Skeletal muscle tissue (tissue), 4 donors: ENCODE data around the gene FA2H. TPM values are rescaled to one million over a fixed set of nuclear protein-coding genes. Genes with fewer than 3 reads are reported as not detected.
"Not testable (repeated sequence)": the region's sequence is repeated elsewhere in the genome, so short reads cannot be mapped to it uniquely, and the experiment has no call there.

Source experiments
- H3K27ac ChIP-seq: one replicate; pipeline ENCODE4 v1.7.0; 2013; ENCODE audit warnings: mild to moderate bottlenecking, low read depth, low read length, inconsistent platforms
- H3K27me3 ChIP-seq, 3 donors: one replicate each; pipeline ENCODE4 v1.7.0; 2013; ENCODE audit warnings: low read length in 3 of 3; ENCODE audit not compliant: control insufficient read depth in 3 of 3, insufficient read depth in 3 of 3
- H3K36me3 ChIP-seq, 3 donors: one replicate each; pipeline ENCODE4 v1.7.0; 2013; ENCODE audit warnings: low read length in 3 of 3; ENCODE audit not compliant: control insufficient read depth in 3 of 3, insufficient read depth in 3 of 3
- H3K4me1 ChIP-seq, 3 donors: one replicate each; pipeline ENCODE4 v1.7.0; 2013; ENCODE audit warnings: low read length in 3 of 3, mild to moderate bottlenecking in 3 of 3; ENCODE audit not compliant: control insufficient read depth in 3 of 3, insufficient read depth in 3 of 3
- H3K4me3 ChIP-seq, 3 donors: one replicate each; pipeline ENCODE4 v1.7.0; 2013; ENCODE audit warnings: low read length in 3 of 3
- H3K9ac ChIP-seq, 3 donors: one replicate each; pipeline ENCODE4 v1.7.0; 2013; ENCODE audit warnings: low read length in 3 of 3, mild to moderate bottlenecking in 3 of 3, moderate library complexity in 2 of 3, low read depth in 1 of 3
- H3K9me3 ChIP-seq, 3 donors: one replicate each; pipeline ENCODE4 v1.7.0; 2013; ENCODE audit warnings: low read length in 3 of 3; ENCODE audit not compliant: control insufficient read depth in 3 of 3
- total RNA-seq: library from RNA; depleted of rRNA; stranded (reverse); fragments of >200 nt; gene quantifications from one replicate; pipeline ENCODE4 v1.2.3, GENCODE V29; 2014
- donor health status: Osteomylitis.

The FA2H gene
- total RNA-seq, 1 donor from 2014 or later: not detected

GRCh38 chr16:74794668-74795067 lies 20.0 kb upstream of the FA2H start:
- peaks cover 0 to 3% (median 0%) of the 10 kb centered on the region in 3 donors for H3K27me3 ChIP-seq
- no peak overlapping the region for H3K27ac ChIP-seq
- no peaks in the 10 kb centered on the region for H3K36me3 ChIP-seq
- no peak overlapping the region for H3K4me3 ChIP-seq
- H3K9ac ChIP-seq: no peak overlapping the region
- no peaks in the 10 kb centered on the region for H3K4me1 ChIP-seq
- H3K9me3 ChIP-seq: no peaks in the 10 kb centered on the region

- H3K36me3 ChIP-seq: no peaks in the 10 kb centered on the region
- H3K9ac ChIP-seq: no peak overlapping the region
- no peak overlapping the region for H3K4me3 ChIP-seq
- peaks cover 0 to 3% (median 0%) of the 10 kb centered on the region in 3 donors for H3K27me3 ChIP-seq
- no peak overlapping the region for H3K27ac ChIP-seq
- H3K4me1 ChIP-seq: no peaks in the 10 kb centered on the region
- H3K9me3 ChIP-seq: no peaks in the 10 kb centered on the region
These were observed 19.0 kb upstream of the FA2H start for GRCh38 chr16:74793571-74793970.

- no peaks in the 10 kb centered on the region for H3K9me3 ChIP-seq
- H3K27ac ChIP-seq: no peak overlapping the region
- no peak overlapping the region for H3K9ac ChIP-seq
- H3K4me1 ChIP-seq: no peaks in the 10 kb centered on the region
- peaks cover 0 to 3% (median 0%) of the 10 kb centered on the region in 3 donors for H3K27me3 ChIP-seq
- no peaks in the 10 kb centered on the region for H3K36me3 ChIP-seq
- H3K4me3 ChIP-seq: no peak overlapping the region
These were observed 17.6 kb upstream of the FA2H start for GRCh38 chr16:74792225-74792624.

GRCh38 chr16:74791749-74792148 lies 17.1 kb upstream of the FA2H start:
- H3K27me3 ChIP-seq, H3K36me3 ChIP-seq, H3K9ac ChIP-seq, H3K4me3 ChIP-seq, H3K9me3 ChIP-seq, H3K27ac ChIP-seq, H3K4me1 ChIP-seq: not testable (repeated sequence)

GRCh38 chr16:74788108-74788507 lies 13.5 kb upstream of the FA2H start:
- Histone ChIP-seq H3K9me3 (no peaks in the 10 kb centered on the region), H3K27ac (no peak overlapping the region), H3K9ac (no peak overlapping the region), H3K27me3 (no peaks in the 10 kb centered on the region), H3K36me3 (no peaks in the 10 kb centered on the region), H3K4me3 (no peak overlapping the region), H3K4me1 (no peaks in the 10 kb centered on the region)

- Histone ChIP-seq H3K27me3 (no peaks in the 10 kb centered on the region), H3K27ac (no peak overlapping the region), H3K9me3 (no peaks in the 10 kb centered on the region), H3K9ac (no peak overlapping the region), H3K36me3 (no peaks in the 10 kb centered on the region), H3K4me1 (no peaks in the 10 kb centered on the region), H3K4me3 (no peak overlapping the region)
These were observed 10.4 kb upstream of the FA2H start for GRCh38 chr16:74785031-74785430.

GRCh38 chr16:74778646-74779045 lies 4.0 kb upstream of the FA2H start:
- H3K4me3 ChIP-seq: no peak overlapping the region
- no peaks in the 10 kb centered on the region for H3K36me3 ChIP-seq
- no peak overlapping the region for H3K27ac ChIP-seq
- no peak overlapping the region for H3K9ac ChIP-seq
- peaks cover 6 to 8% (median 6%) of the 10 kb centered on the region in 3 donors for H3K4me1 ChIP-seq
- no peaks in the 10 kb centered on the region for H3K9me3 ChIP-seq
- peaks cover 8 to 16% (median 10%) of the 10 kb centered on the region in 3 donors for H3K27me3 ChIP-seq

GRCh38 chr16:74776926-74777325 lies 2.3 kb upstream of the FA2H start:
- H3K4me3 ChIP-seq: no peak overlapping the region
- H3K9ac ChIP-seq: no peak overlapping the region
- no peak overlapping the region for H3K27ac ChIP-seq
- H3K27me3 ChIP-seq: peaks cover 16 to 30% (median 18%) of the 10 kb centered on the region in 3 donors
- H3K9me3 ChIP-seq: no peaks in the 10 kb centered on the region
- H3K4me1 ChIP-seq: peaks cover 6 to 8% (median 6%) of the 10 kb centered on the region in 3 donors
- H3K36me3 ChIP-seq: no peaks in the 10 kb centered on the region

GRCh38 chr16:74775255-74775654 lies 635 bp upstream of the FA2H start:
- no peak overlapping the region for H3K27ac ChIP-seq
- peaks cover 24 to 34% (median 26%) of the 10 kb centered on the region in 3 donors for H3K27me3 ChIP-seq
- no peaks in the 10 kb centered on the region for H3K9me3 ChIP-seq
- H3K36me3 ChIP-seq: no peaks in the 10 kb centered on the region
- peaks cover 6 to 8% (median 6%) of the 10 kb centered on the region in 3 donors for H3K4me1 ChIP-seq
- H3K9ac ChIP-seq: no peak overlapping the region
- H3K4me3 ChIP-seq: peak overlapping the region in 1 of 3 donors; percentile 51

- Histone ChIP-seq H3K36me3 (no peaks in the 10 kb centered on the region), H3K9ac (peak overlapping the region in 1 of 3 donors; percentile 16), H3K9me3 (no peaks in the 10 kb centered on the region), H3K4me3 (peak overlapping the region in 2 of 3 donors; percentile 1 to 51), H3K27me3 (peaks cover 22 to 42% (median 34%) of the 10 kb centered on the region in 3 donors), H3K27ac (no peak overlapping the region), H3K4me1 (peaks cover 6 to 8% (median 6%) of the 10 kb centered on the region in 3 donors)
These were observed 986 bp downstream of the FA2H start for GRCh38 chr16:74773446-74774222.
